ENCODE results near the gene PEX11G. TPM values are rescaled to one million over a fixed set of nuclear protein-coding genes. Genes with fewer than 3 reads are reported as not detected.

Gene PEX11G
- polyA plus RNA-seq, 2 of the 4 experiments (the other 2 are of a cell fraction): 1.3 to 1.9 TPM

DNA sequence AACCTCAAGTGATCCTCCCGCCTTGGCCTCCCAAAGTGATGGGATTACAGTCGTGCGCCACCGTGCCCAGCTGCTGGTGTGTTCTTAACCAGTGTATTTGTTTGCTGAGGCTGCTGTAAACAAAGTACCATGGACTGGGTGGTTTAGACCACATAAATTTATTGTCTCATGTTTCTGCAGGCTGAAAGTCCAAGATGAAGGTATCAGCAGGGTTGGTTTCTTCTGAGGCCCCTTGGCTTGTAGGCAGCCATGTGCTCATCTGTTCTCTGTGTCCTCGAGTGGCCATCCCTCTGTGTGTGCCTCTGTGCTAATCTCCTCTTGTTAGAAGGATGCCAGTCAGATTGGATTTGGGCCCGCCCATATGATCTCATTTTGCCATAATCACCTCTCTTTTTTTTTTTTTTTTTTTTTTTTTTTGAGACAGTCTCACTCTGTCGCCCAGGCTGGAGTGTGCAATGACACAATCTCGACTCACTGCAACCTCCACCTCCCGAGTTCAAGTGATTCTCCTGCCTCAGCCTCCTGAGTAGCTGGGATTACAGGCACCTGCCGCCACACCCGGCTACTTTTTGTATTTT is 31.8 kb downstream of the PEX11G start:
- Histone ChIP-seq H3K4me1 (no peaks in the 10 kb centered on the region), H3K9me3 (peaks cover 6% of the 10 kb centered on the region; the same call in 2 of the 3 replicates), H3K4me2 (no peak overlapping the region), H3K4me3 (no peak overlapping the region), H3K27ac (no peak overlapping the region)
- no peak for ATAC-seq
- 85% methylated on average over 11 of the region's 11 CpGs for WGBS (ENCODE audit: missing lambda C conversion rate)
- TF ChIP-seq, protein P1, sequence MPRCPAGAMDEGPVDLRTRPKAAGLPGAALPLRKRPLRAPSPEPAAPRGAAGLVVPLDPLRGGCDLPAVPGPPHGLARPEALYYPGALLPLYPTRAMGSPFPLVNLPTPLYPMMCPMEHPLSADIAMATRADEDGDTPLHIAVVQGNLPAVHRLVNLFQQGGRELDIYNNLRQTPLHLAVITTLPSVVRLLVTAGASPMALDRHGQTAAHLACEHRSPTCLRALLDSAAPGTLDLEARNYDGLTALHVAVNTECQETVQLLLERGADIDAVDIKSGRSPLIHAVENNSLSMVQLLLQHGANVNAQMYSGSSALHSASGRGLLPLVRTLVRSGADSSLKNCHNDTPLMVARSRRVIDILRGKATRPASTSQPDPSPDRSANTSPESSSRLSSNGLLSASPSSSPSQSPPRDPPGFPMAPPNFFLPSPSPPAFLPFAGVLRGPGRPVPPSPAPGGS (IDR thresholded peaks at IDR 0.05): no peak
- TF ChIP-seq CEBPB (IDR thresholded peaks at IDR 0.05) (no peak), KDM5A (IDR thresholded peaks at IDR 0.05) (no peak), SMC3 (IDR thresholded peaks at IDR 0.05) (no peak), EHF (CRISPR knock-in tag; IDR thresholded peaks at IDR 0.05) (no peak), TFCP2L1 (CRISPR knock-in tag; IDR thresholded peaks at IDR 0.05) (no peak), JUN (IDR thresholded peaks at IDR 0.05) (no peak), PBX3 (IDR thresholded peaks at IDR 0.05) (no peak), JUNB (IDR thresholded peaks at IDR 0.05) (no peak), HOXA7 (CRISPR knock-in tag; IDR thresholded peaks at IDR 0.05) (no peak), KDM1A (IDR thresholded peaks at IDR 0.05; ENCODE audit: low read depth) (no peak), POLR2AphosphoS2 (conservative IDR thresholded peaks at IDR 0.05; ENCODE audit: low read length) (no peak), CBX2 (IDR thresholded peaks at IDR 0.05; ENCODE audit: borderline replicate concordance, low read depth) (no peak), BHLHE40 (IDR thresholded peaks at IDR 0.05; ENCODE audit: low read depth, low read length) (no peak), ZC3H11A (IDR thresholded peaks at IDR 0.05) (no peak), SREBF2 (IDR thresholded peaks at IDR 0.05) (no peak), RNF2 (IDR thresholded peaks at IDR 0.05; ENCODE audit: borderline replicate concordance, low read depth) (no peak), HOXB13 (CRISPR knock-in tag; IDR thresholded peaks at IDR 0.05; ENCODE audit: low read depth) (no peak)
- TF ChIP-seq, protein P2, sequence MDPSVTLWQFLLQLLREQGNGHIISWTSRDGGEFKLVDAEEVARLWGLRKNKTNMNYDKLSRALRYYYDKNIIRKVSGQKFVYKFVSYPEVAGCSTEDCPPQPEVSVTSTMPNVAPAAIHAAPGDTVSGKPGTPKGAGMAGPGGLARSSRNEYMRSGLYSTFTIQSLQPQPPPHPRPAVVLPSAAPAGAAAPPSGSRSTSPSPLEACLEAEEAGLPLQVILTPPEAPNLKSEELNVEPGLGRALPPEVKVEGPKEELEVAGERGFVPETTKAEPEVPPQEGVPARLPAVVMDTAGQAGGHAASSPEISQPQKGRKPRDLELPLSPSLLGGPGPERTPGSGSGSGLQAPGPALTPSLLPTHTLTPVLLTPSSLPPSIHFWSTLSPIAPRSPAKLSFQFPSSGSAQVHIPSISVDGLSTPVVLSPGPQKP (IDR thresholded peaks at IDR 0.05; ENCODE audit: low read depth, low read length): no peak
- TF ChIP-seq, protein P3, sequence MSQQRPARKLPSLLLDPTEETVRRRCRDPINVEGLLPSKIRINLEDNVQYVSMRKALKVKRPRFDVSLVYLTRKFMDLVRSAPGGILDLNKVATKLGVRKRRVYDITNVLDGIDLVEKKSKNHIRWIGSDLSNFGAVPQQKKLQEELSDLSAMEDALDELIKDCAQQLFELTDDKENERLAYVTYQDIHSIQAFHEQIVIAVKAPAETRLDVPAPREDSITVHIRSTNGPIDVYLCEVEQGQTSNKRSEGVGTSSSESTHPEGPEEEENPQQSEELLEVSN (IDR thresholded peaks at IDR 0.05; ENCODE audit: borderline replicate concordance, low read depth): no peak
- CTCF ChIA-PET: no interaction called here
- no peak for FAIRE-seq
- DNase-seq (ENCODE audit: low read depth in 1 of 2, low spot score in 1 of 2): no peak
- POLR2A ChIA-PET: no interaction called here

DNA sequence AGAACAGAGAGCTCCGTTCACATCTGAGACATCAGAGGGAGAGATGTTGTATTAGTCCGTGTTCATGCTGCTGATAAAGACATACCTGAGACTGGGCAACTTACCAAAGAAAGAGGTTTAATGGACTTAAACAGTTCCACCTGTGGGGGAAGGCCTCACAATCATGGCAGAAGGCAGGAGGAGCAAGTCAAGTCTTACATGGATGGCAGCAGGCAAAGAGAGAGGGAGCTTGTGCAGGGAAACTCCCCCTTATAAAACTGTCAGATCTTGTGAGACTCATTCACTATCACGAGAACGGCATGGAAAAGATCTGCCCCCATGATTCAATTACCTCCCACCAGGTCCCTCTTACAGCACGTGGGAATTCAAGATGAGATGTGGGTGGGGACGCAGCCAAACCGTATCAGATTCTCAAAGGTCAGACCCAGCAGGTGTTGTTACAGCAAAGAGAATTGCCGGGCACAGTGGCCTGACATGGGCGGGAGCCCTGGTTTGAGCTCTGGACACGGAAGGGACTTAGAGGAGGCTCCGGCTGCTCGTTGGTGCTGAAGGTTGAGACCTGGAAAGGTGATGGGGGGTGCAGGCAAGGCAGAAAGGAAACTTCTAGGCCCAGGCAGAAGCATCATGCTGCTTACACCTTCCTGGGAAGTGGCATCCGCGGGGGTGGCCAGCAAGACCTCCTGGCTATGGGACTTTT is 33.1 kb downstream of the PEX11G start:
- Histone ChIP-seq H3K4me3 (no peak overlapping the region), H3K4me1 (no peaks in the 10 kb centered on the region), H3K9me3 (peaks cover 6% of the 10 kb centered on the region; the same call in 2 of the 3 replicates), H3K4me2 (no peak overlapping the region), H3K27ac (no peak overlapping the region)
- ChIA-PET CTCF (no interaction called here), POLR2A (no interaction called here)
- WGBS (ENCODE audit: missing lambda C conversion rate): 91% methylated on average over 14 of the region's 14 CpGs
- no peak for FAIRE-seq
- ATAC-seq: no peak
- DNase-seq (ENCODE audit: low read depth in 1 of 2, low spot score in 1 of 2): no peak
- TF ChIP-seq HDAC2 (IDR thresholded peaks at IDR 0.05): no peak
- TF ChIP-seq FOXS1 (CRISPR knock-in tag; IDR thresholded peaks at IDR 0.05): no peak
- TF ChIP-seq EHF (CRISPR knock-in tag; IDR thresholded peaks at IDR 0.05): no peak
- no peak for TF ChIP-seq SMC3 (IDR thresholded peaks at IDR 0.05)
- TF ChIP-seq EP300 (IDR thresholded peaks at IDR 0.05): no peak
- TF ChIP-seq REST (IDR thresholded peaks at IDR 0.05): no peak
- TF ChIP-seq, protein P2 (IDR thresholded peaks at IDR 0.05; ENCODE audit: low read depth, low read length): no peak
- TF ChIP-seq FOSB (CRISPR knock-in tag; IDR thresholded peaks at IDR 0.05): no peak
- no peak for TF ChIP-seq HOXB5 (CRISPR knock-in tag; IDR thresholded peaks at IDR 0.05)
- TF ChIP-seq GATA3 (IDR thresholded peaks at IDR 0.05; ENCODE audit: borderline replicate concordance): no peak
- no peak for TF ChIP-seq ATOH8 (CRISPR knock-in tag; IDR thresholded peaks at IDR 0.05; ENCODE audit: low read depth)
